ENCODE results near the gene C4BPB. TPM values are rescaled to one million over a fixed set of nuclear protein-coding genes. Genes with fewer than 3 reads are reported as not detected.

Gene C4BPB
- total RNA-seq, 1 donor = not detected

DNA sequence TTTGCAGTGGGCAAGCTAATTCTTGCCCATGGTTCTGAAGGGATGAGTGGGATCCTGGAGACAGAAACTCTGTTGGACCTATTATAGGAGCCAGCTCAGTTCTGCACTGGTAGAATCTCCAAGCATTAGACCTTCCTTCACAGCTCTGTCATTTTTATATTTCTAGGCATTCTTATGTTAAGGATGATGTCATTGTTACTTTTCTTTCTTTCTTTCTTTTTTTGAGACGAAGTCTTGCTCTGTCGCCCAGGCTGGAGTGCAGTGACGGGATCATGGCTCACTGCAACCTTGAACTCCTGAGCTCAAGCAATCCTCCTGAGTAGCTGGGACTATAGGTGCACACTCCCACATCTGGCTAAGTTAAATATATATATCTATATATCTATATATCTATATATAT lies 28.1 kb upstream of the C4BPB start:
- DNase-seq (ENCODE audit: low read depth) = no peak
- TF ChIP-seq, protein P1, sequence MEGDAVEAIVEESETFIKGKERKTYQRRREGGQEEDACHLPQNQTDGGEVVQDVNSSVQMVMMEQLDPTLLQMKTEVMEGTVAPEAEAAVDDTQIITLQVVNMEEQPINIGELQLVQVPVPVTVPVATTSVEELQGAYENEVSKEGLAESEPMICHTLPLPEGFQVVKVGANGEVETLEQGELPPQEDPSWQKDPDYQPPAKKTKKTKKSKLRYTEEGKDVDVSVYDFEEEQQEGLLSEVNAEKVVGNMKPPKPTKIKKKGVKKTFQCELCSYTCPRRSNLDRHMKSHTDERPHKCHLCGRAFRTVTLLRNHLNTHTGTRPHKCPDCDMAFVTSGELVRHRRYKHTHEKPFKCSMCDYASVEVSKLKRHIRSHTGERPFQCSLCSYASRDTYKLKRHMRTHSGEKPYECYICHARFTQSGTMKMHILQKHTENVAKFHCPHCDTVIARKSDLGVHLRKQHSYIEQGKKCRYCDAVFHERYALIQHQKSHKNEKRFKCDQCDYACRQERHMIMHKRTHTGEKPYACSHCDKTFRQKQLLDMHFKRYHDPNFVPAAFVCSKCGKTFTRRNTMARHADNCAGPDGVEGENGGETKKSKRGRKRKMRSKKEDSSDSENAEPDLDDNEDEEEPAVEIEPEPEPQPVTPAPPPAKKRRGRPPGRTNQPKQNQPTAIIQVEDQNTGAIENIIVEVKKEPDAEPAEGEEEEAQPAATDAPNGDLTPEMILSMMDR (IDR thresholded peaks at IDR 0.05; ENCODE audit: insufficient read depth, low read depth, low read length) = no peak

DNA sequence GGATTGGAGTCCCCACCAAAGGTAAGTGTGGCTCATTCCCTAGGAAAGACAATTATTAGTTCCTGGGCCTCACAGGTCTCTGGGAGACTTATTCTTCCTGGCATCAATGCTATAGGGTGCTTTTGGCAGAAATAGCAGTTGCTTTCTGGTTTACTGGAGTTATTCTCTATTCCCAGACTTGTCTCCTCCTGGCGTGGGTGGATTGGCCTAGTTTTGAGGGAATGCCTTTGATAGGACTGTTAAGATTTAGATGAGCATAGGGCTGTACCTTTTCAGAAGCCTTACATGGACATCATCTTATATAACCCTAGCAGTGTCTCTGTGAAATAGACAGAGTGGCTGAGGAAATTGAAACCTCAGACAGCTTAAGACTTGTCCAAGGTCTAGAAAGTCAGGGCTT lies 26.6 kb upstream of the C4BPB start:
- no peak overlapping the region for H3K4me3 ChIP-seq (ENCODE audit: low read depth, low read length)
- DNase-seq (ENCODE audit: low read depth) = no peak
- TF ChIP-seq, protein P1 (IDR thresholded peaks at IDR 0.05; ENCODE audit: insufficient read depth, low read depth, low read length) = no peak

More for the DNA sequence above, 28.1 kb upstream of the C4BPB start:
- no peak overlapping the region for H3K4me3 ChIP-seq (ENCODE audit: low read depth, low read length)

DNA sequence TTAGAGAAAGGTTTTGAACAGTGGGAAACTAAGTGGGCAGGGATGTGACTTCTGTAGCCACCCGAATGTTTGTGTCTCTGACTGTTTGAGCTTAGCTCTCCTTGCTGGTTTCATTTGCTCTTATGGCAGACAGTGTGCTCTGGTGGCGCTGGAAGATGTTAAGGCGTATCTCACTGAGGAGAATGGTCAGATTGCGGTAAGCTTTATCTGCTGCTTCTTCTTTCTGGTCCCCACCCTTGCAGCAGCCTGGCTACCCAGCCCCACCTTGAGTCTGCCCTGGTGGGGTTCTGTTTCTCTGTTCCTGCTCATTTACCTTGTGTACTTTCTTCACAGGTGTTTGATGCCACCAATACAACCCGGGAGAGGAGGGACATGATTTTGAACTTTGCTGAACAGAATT lies 25.6 kb upstream of the C4BPB start:
- no peak for DNase-seq (ENCODE audit: low read depth)
- TF ChIP-seq, protein P1 (IDR thresholded peaks at IDR 0.05; ENCODE audit: insufficient read depth, low read depth, low read length) = no peak

DNA sequence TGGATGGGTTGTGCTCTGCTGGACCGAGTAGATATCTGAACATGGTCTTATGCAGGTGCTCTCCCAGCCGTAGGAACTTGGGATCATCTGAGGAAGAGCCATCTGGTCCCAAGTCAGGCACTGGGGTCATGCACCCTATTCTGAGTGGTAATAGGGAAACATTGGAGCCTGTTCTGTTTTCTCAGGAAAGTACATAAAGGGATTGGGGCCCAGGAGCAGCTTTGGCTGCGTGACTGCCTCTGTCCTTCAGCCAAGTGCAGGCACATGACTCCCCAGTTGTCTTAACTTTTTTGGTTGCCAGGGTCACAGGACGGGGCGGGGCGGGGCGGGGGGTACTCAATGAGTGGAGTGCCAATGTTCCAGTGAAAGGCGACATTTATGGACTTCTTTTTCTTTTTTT lies 24.1 kb upstream of the C4BPB start:
- H3K4me3 ChIP-seq (ENCODE audit: low read depth, low read length) = no peak overlapping the region
- TF ChIP-seq, protein P1 (IDR thresholded peaks at IDR 0.05; ENCODE audit: insufficient read depth, low read depth, low read length) = no peak
- no peak for DNase-seq (ENCODE audit: low read depth)

More for the DNA sequence above, 25.6 kb upstream of the C4BPB start:
- H3K4me3 ChIP-seq (ENCODE audit: low read depth, low read length) = no peak overlapping the region

DNA sequence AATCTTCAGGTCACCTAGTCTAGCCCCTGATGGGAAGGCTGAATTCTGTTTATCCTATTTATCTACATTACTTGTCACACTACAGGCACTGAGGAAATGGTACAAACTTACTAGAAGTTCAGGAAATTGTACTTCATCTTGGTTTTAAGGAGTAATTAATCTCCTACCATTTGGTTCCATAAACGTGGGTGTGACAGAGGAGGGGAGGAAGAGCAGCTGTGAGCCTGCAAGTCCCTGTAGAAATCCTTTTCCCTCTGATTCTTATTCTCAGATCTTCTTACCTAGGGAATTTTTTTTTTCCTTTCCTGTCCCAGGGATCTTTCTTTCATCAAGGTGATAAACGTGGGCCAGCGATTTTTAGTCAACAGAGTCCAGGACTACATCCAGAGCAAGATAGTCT lies 21.5 kb upstream of the C4BPB start:
- H3K4me3 ChIP-seq (ENCODE audit: low read depth, low read length) = no peak overlapping the region
- TF ChIP-seq, protein P1 (IDR thresholded peaks at IDR 0.05; ENCODE audit: insufficient read depth, low read depth, low read length) = no peak
- DNase-seq (ENCODE audit: low read depth) = no peak

DNA sequence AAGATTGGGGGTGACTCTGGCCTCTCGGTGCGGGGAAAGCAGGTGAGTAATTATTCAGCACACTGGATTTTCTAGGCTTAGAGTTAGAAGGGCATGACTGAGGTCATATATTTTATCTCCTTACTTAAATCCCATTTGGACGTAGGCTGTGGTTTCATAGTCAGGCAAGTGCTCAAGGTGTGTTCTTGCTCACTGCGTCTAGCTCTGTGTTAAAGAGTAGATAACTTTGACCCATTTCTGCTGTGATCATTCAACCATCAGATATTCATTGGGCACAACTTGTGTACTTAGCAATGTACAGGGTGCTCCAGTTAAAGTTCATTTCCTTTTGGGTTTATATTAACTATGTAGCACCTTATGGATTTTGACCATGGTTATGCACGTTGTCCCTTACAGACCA lies 21.0 kb upstream of the C4BPB start:
- TF ChIP-seq, protein P1 (IDR thresholded peaks at IDR 0.05; ENCODE audit: insufficient read depth, low read depth, low read length) = no peak
- no peak for DNase-seq (ENCODE audit: low read depth)
- H3K4me3 ChIP-seq (ENCODE audit: low read depth, low read length) = no peak overlapping the region

DNA sequence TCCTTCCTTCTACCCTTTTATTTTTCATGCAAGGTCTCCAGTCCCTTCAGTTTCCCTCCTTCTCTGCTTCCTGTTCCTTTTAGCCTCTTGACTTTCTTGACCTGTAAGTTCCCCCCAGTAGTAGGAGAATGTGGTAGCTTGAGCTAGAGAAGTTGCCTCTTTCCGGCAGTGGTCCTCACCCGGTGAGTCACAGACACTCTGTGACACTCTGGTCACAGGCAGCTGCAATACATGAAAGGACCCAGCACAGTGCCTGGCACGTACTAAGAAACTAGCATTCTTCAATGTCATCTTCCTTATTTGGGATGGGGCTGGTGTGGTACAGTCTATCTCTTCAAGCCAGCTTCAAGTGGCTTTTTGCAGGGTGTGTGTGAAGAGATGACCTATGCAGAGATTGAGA lies 19.6 kb upstream of the C4BPB start:
- TF ChIP-seq, protein P1 (IDR thresholded peaks at IDR 0.05; ENCODE audit: insufficient read depth, low read depth, low read length) = no peak
- no peak overlapping the region for H3K4me3 ChIP-seq (ENCODE audit: low read depth, low read length)
- DNase-seq (ENCODE audit: low read depth) = no peak
